Spleen (tissue), 7 donors: ENCODE measurements around the gene EWSR1.

Experiments
- POLR2A ChIP-seq, 3 donors: fragments of 450-650 bp; IDR thresholded peaks; one replicate each; pipeline ENCODE4 v1.5.1; 2017; ENCODE audit warnings: antibody characterized with exemption in 3 of 3, mild to moderate bottlenecking in 1 of 3
- TF ChIP-seq, protein P1 (sequence below), 11 experiments: fragments of 200-600 bp in 7 of 11; fragments of 450-650 bp in 4 of 11; sonication (generic) in 4 of 11; IDR thresholded peaks in 8 of 11; conservative IDR thresholded peaks in 3 of 11; 1 replicate in 7 of 11; 2 replicates in 4 of 11; pipeline versions ENCODE4 v1.4.0 to v1.8.0; 2016 to 2021; ENCODE audit warnings: antibody characterized with exemption in 11 of 11, inconsistent platforms in 4 of 11, mild to moderate bottlenecking in 1 of 11
- donor health status: DM: no; HTN: no; CAD: no; lungs with moderate emphysema.
- donor health status: DM: no; HTN: no; CAD: no.
- donor health status: DM: no; HTN: no; CAD: no.

DNA sequence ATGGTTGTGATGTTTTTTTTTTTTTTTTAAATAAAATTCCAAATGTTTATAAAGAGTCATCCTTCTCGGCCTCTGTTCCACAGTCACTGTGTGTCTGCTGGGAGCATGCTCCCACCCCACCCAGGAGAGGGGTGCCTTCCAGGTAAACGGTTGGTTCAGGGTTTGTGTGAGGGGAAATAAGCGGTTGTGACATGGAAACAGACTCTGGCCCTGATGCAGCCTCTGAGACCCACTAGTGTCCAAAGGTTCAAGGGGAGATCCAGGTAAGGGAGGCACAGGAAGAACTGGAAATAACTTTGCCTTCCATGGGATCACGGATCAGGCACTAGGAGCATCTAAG, 32.4 kb downstream of the EWSR1 start:
- TF ChIP-seq, protein P1, sequence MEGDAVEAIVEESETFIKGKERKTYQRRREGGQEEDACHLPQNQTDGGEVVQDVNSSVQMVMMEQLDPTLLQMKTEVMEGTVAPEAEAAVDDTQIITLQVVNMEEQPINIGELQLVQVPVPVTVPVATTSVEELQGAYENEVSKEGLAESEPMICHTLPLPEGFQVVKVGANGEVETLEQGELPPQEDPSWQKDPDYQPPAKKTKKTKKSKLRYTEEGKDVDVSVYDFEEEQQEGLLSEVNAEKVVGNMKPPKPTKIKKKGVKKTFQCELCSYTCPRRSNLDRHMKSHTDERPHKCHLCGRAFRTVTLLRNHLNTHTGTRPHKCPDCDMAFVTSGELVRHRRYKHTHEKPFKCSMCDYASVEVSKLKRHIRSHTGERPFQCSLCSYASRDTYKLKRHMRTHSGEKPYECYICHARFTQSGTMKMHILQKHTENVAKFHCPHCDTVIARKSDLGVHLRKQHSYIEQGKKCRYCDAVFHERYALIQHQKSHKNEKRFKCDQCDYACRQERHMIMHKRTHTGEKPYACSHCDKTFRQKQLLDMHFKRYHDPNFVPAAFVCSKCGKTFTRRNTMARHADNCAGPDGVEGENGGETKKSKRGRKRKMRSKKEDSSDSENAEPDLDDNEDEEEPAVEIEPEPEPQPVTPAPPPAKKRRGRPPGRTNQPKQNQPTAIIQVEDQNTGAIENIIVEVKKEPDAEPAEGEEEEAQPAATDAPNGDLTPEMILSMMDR (IDR thresholded peaks at IDR 0.05 in 8 of 11, conservative IDR thresholded peaks at IDR 0.05 in 3 of 11) = no peak
- TF ChIP-seq POLR2A (IDR thresholded peaks at IDR 0.05) = no peak
